ENCODE data around the gene JARID2.

DNA sequence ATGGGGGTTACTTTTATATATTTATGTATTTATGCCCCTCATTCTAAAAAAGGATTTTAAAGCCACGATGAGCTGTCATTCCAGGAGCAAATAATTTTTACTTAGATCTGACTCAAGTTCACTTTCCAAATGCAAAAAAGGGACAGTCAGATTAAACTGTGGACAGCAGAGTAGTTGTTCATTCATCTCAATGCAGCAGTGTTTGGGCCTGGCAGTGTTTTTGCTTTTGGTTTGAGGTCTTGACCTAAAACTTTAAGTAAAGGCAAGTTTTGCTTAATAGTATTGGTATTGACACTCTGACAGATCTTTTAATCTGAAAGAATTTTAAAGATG is 13.9 kb downstream of the JARID2 start:
- TF ChIP-seq, protein P1, sequence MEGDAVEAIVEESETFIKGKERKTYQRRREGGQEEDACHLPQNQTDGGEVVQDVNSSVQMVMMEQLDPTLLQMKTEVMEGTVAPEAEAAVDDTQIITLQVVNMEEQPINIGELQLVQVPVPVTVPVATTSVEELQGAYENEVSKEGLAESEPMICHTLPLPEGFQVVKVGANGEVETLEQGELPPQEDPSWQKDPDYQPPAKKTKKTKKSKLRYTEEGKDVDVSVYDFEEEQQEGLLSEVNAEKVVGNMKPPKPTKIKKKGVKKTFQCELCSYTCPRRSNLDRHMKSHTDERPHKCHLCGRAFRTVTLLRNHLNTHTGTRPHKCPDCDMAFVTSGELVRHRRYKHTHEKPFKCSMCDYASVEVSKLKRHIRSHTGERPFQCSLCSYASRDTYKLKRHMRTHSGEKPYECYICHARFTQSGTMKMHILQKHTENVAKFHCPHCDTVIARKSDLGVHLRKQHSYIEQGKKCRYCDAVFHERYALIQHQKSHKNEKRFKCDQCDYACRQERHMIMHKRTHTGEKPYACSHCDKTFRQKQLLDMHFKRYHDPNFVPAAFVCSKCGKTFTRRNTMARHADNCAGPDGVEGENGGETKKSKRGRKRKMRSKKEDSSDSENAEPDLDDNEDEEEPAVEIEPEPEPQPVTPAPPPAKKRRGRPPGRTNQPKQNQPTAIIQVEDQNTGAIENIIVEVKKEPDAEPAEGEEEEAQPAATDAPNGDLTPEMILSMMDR (IDR thresholded peaks at IDR 0.05), result no peak
- TF ChIP-seq POLR2A (IDR thresholded peaks at IDR 0.05), result no peak

Measured in testis (tissue), 2 donors.